Panc1 (cell line): ENCODE results near the gene PLAU. TPM values are rescaled to one million over a fixed set of nuclear protein-coding genes. Genes with fewer than 3 reads are reported as not detected.
"Not testable (repeated sequence)": the region's sequence is repeated elsewhere in the genome, so short reads cannot be mapped to it uniquely, and the experiment has no call there.

Experiments
- ATAC-seq: fragments of 200-7000 bp; cut with Tn5 transposase; 2 replicates; pipeline ENCODE4 v1.9.1; 2020; ENCODE audit warnings: mild to moderate bottlenecking, moderate library complexity
- BruUV-seq: library from RNA; stranded (reverse); fragments of 400-500 nt; replicated peaks from 2 replicates; lab custom pipeline; 2021; lab: Mats Ljungman, UMichigan
- CTCF ChIA-PET: fragments of 300-600 bp; sonication (Branson Sonifier 250); formaldehyde crosslinking; loops from one replicate; lab custom pipeline; 2022; ENCODE audit warnings: antibody characterized with exemption; lab: Charles Lee
- POLR2A ChIA-PET: fragments of 300-600 bp; sonication (Branson Sonifier 250); formaldehyde crosslinking; loops from one replicate; lab custom pipeline; 2022; ENCODE audit warnings: antibody characterized with exemption; lab: Charles Lee
- DNase-seq: peaks from one replicate; pipeline ENCODE4 v3.0.0-alpha.2; 2010; ENCODE audit warnings: low read depth, low spot score
- H3K27ac ChIP-seq: 2 replicates; pipeline ENCODE4 v1.5.1; 2011; ENCODE audit warnings: mild to moderate bottlenecking, low read length, inconsistent platforms
- H3K27me3 ChIP-seq: fragments of 200-500 bp; sonication (Bioruptor generic); 2 replicates; pipeline ENCODE4 v1.6.0; 2014; ENCODE audit warnings: low read length, inconsistent platforms; ENCODE audit not compliant: control insufficient read depth, insufficient read depth
- H3K36me3 ChIP-seq: fragments of 200-500 bp; sonication (Bioruptor generic); 2 replicates; pipeline ENCODE4 v1.5.1; 2014; ENCODE audit warnings: inconsistent platforms, mild to moderate bottlenecking, low read length, moderate library complexity; ENCODE audit not compliant: control insufficient read depth, insufficient read depth
- H3K4me1 ChIP-seq: 2 replicates; pipeline ENCODE4 v1.5.1; 2011; ENCODE audit warnings: inconsistent platforms, mild to moderate bottlenecking, low read length, moderate library complexity; ENCODE audit not compliant: control insufficient read depth, insufficient read depth
- H3K4me3 ChIP-seq, 2 experiments: 2 replicates each; pipeline ENCODE4 v1.5.1; 2011 to 2012; ENCODE audit warnings: low read depth in 2 of 2, low read length in 2 of 2, mild to moderate bottlenecking in 2 of 2, inconsistent platforms in 1 of 2, moderate library complexity in 1 of 2
- H3K9me3 ChIP-seq: fragments of 200-500 bp; sonication (Bioruptor generic); 2 replicates; pipeline ENCODE4 v1.5.1; 2014; ENCODE audit warnings: low read depth, mild to moderate bottlenecking, inconsistent platforms, low read length, moderate library complexity; ENCODE audit not compliant: control insufficient read depth, insufficient read depth
- POLR2AphosphoS5 ChIP-seq: IDR thresholded peaks from 2 replicates; pipeline ENCODE4 v1.6.1; 2012; ENCODE audit warnings: mild to moderate bottlenecking, low read depth, low read length, moderate library complexity
- SIN3A ChIP-seq: IDR thresholded peaks from 2 replicates; pipeline ENCODE4 v1.6.1; 2012; ENCODE audit warnings: low read depth, mild to moderate bottlenecking, low read length, moderate library complexity, borderline replicate concordance; ENCODE audit not compliant: insufficient read depth
- TCF7L2 ChIP-seq: IDR thresholded peaks from 2 replicates; pipeline ENCODE4 v1.6.1; 2011; ENCODE audit warnings: mild to moderate bottlenecking, low read depth, low read length, inconsistent platforms
- in situ Hi-C: cut with HindIII; loops from 2 replicates; pipeline ENCODE4 v1.10.0; 2016; ENCODE audit warnings: low sequenced_read_pairs, low pct_unique_long_range_greater_than_20kb
- intact Hi-C: fragments of 100-400 bp; cut with micrococcal nuclease; formaldehyde crosslinking; loops from one replicate; pipeline ENCODE4 v1.10.0; 2022; ENCODE audit not compliant: unreplicated experiment
- total RNA-seq: library from RNA; stranded (reverse); gene quantifications from one replicate; pipeline ENCODE4 v1.2.1, GENCODE V29; 2021; ENCODE audit not compliant: unreplicated experiment
- TF ChIP-seq, protein P1 (sequence below): fragments of 450-650 bp; IDR thresholded peaks from 2 replicates; pipeline ENCODE4 v1.5.1; 2017; ENCODE audit warnings: mild to moderate bottlenecking
- TF ChIP-seq, protein P2 (sequence below), 2 experiments: IDR thresholded peaks; 2 replicates each; pipeline ENCODE4 v1.6.1; 2011 to 2012; ENCODE audit warnings: low read depth in 2 of 2, control low read depth in 1 of 2, low read length in 1 of 2, mild to moderate bottlenecking in 1 of 2, moderate library complexity in 1 of 2; ENCODE audit not compliant: insufficient read depth in 1 of 2

PLAU gene
- total RNA-seq, 1 experiment from 2014 or later, result 305 TPM

DNA sequence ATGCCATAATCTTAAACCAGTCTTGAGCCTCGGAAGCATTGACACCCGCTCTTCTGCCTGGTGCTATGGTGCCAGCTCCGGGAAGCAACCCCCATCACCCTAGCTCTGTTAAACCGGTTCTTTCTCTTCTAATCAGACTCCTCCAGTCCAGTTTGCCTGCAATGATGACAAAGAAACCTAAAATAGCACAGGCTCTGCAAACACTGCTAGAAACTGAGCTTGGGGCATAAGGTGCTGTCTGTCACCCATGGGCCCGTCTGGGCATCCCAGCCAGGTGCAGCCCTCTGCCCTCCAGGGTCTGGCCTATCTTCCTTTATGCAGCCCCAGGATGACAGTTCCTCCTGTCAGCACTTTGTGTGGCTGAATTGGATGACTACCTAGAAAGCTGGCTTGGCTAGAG, 22.4 kb upstream of the PLAU start:
- Histone ChIP-seq H3K4me1 (peaks cover 46% of the 10 kb centered on the region), H3K4me3 (no peak overlapping the region), H3K27me3 (no peaks in the 10 kb centered on the region), H3K27ac (peak overlapping the region; percentile 98), H3K9me3 (no peaks in the 10 kb centered on the region), H3K36me3 (no peaks in the 10 kb centered on the region)
- ChIA-PET POLR2A (interaction anchor here (0.5 to 1.3 kb wide), 5 partner anchors 10 to 256 kb away, joined by 3 to 8 read pairs (median 4); no protein-coding TSS in a partner anchor), CTCF (interaction anchor here (1.1 to 5.2 kb wide), 4 partner anchors 22 to 106 kb away, joined by 3 to 50 read pairs (median 6); partner anchors contain the start of gene PLAU)
- in situ Hi-C loops, result no loop called here
- TF ChIP-seq, protein P1, sequence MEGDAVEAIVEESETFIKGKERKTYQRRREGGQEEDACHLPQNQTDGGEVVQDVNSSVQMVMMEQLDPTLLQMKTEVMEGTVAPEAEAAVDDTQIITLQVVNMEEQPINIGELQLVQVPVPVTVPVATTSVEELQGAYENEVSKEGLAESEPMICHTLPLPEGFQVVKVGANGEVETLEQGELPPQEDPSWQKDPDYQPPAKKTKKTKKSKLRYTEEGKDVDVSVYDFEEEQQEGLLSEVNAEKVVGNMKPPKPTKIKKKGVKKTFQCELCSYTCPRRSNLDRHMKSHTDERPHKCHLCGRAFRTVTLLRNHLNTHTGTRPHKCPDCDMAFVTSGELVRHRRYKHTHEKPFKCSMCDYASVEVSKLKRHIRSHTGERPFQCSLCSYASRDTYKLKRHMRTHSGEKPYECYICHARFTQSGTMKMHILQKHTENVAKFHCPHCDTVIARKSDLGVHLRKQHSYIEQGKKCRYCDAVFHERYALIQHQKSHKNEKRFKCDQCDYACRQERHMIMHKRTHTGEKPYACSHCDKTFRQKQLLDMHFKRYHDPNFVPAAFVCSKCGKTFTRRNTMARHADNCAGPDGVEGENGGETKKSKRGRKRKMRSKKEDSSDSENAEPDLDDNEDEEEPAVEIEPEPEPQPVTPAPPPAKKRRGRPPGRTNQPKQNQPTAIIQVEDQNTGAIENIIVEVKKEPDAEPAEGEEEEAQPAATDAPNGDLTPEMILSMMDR, result no peak
- TF ChIP-seq TCF7L2, result no peak
- TF ChIP-seq POLR2AphosphoS5, result no peak
- TF ChIP-seq SIN3A, result no peak
- TF ChIP-seq, protein P2, sequence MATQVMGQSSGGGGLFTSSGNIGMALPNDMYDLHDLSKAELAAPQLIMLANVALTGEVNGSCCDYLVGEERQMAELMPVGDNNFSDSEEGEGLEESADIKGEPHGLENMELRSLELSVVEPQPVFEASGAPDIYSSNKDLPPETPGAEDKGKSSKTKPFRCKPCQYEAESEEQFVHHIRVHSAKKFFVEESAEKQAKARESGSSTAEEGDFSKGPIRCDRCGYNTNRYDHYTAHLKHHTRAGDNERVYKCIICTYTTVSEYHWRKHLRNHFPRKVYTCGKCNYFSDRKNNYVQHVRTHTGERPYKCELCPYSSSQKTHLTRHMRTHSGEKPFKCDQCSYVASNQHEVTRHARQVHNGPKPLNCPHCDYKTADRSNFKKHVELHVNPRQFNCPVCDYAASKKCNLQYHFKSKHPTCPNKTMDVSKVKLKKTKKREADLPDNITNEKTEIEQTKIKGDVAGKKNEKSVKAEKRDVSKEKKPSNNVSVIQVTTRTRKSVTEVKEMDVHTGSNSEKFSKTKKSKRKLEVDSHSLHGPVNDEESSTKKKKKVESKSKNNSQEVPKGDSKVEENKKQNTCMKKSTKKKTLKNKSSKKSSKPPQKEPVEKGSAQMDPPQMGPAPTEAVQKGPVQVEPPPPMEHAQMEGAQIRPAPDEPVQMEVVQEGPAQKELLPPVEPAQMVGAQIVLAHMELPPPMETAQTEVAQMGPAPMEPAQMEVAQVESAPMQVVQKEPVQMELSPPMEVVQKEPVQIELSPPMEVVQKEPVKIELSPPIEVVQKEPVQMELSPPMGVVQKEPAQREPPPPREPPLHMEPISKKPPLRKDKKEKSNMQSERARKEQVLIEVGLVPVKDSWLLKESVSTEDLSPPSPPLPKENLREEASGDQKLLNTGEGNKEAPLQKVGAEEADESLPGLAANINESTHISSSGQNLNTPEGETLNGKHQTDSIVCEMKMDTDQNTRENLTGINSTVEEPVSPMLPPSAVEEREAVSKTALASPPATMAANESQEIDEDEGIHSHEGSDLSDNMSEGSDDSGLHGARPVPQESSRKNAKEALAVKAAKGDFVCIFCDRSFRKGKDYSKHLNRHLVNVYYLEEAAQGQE (IDR thresholded peaks at IDR 0.05; ENCODE audit: insufficient read depth in 1 of 2, low read depth in 2 of 2, low read length in 1 of 2), result no peak
- DNase-seq (no peak), ATAC-seq (no peak)
- intact Hi-C loops, result no loop called here
- no TSS peak for BruUV-seq

GRCh38 chr10:73889014-73889413, 21.9 kb upstream of the PLAU start:
- H3K27me3 ChIP-seq, result no peaks in the 10 kb centered on the region
- no peaks in the 10 kb centered on the region for H3K36me3 ChIP-seq
- in situ Hi-C loops (no loop called here), intact Hi-C loops (no loop called here)
- peak overlapping the region; percentile 98 for H3K27ac ChIP-seq
- ChIA-PET POLR2A (interaction anchor here (0.5 to 1.3 kb wide), 5 partner anchors 10 to 1172 kb away, joined by 3 to 8 read pairs (median 5); no protein-coding TSS in a partner anchor), CTCF (interaction anchor here (0.6 to 5.2 kb wide), 3 partner anchors 22 to 111 kb away, joined by 5 to 50 read pairs (median 6); partner anchors contain the start of gene PLAU)
- DNase-seq, result no peak
- ATAC-seq, result 0 out of 2 replicates have a peak, but pooled peaks have one; percentile 6
- no peaks in the 10 kb centered on the region for H3K9me3 ChIP-seq
- TF ChIP-seq SIN3A (no peak), TCF7L2 (no peak), POLR2AphosphoS5 (no peak)
- TF ChIP-seq, protein P2 (IDR thresholded peaks at IDR 0.05; ENCODE audit: insufficient read depth in 1 of 2, low read depth in 2 of 2, low read length in 1 of 2), result no peak
- TF ChIP-seq, protein P1, result no peak
- no peak overlapping the region for H3K4me3 ChIP-seq
- H3K4me1 ChIP-seq, result peaks cover 46% of the 10 kb centered on the region
- no TSS peak for BruUV-seq

- peak overlapping the region; percentile 98 for H3K27ac ChIP-seq
- ChIA-PET POLR2A (interaction anchor here (0.6 to 1.3 kb wide), 5 partner anchors 9 to 1171 kb away, joined by 3 to 7 read pairs (median 5); no protein-coding TSS in a partner anchor), CTCF (interaction anchor here (0.6 to 5.2 kb wide), 3 partner anchors 21 to 110 kb away, joined by 5 to 50 read pairs (median 6); partner anchors contain the start of gene PLAU)
- ATAC-seq, intact Hi-C loops, H3K4me3 ChIP-seq, BruUV-seq, in situ Hi-C loops, H3K9me3 ChIP-seq, H3K36me3 ChIP-seq, H3K27me3 ChIP-seq, DNase-seq: not testable (repeated sequence)
- H3K4me1 ChIP-seq, result peaks cover 46% of the 10 kb centered on the region
These were observed 21.5 kb upstream of the PLAU start for GRCh38 chr10:73889416-73889815.
